ENCODE data around the gene FREM1.
"Not testable (repeated sequence)": the region's sequence is repeated elsewhere in the genome, so short reads cannot be mapped to it uniquely, and the experiment has no call there.

The FREM1 gene

GRCh38 chr9:14909961-14910805 is at the start of gene FREM1:
Gene FREM1, minus strand, starts transcription at chr9:14910428. Its CDS starts 41,451 bp downstream, at chr9:14868977.
- no peak for DNase-seq (ENCODE audit: low spot score)

- no peak for DNase-seq (ENCODE audit: low spot score)
Measured at GRCh38 chr9:14958989-14959388, 48.8 kb upstream of the FREM1 start.

- DNase-seq (ENCODE audit: low spot score), result no peak
Measured at GRCh38 chr9:14957109-14957508, 46.9 kb upstream of the FREM1 start.

- no peak for DNase-seq (ENCODE audit: low spot score)
Measured at GRCh38 chr9:14956208-14956607, 46.0 kb upstream of the FREM1 start.

DNA sequence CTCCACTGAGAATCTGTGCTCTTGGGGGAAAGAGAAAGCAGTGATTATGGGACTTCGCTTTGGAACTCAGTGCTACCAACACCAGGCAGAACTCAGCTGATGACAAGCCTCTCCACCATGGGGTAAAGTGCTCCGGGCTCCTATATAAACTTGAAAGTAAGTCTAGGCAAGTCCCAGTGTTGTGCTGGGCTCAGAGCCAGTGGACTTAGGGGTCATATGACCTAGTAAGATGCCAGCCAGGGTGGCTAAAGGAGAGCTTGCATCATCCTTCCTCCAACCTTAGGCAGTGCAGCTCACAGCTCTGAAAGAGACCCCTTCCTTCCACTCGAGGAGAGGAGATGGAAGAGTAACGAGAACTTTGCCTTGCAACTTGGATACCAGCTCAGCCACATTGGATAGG is 35.1 kb upstream of the FREM1 start:
- no peak for DNase-seq (ENCODE audit: low spot score)

DNA sequence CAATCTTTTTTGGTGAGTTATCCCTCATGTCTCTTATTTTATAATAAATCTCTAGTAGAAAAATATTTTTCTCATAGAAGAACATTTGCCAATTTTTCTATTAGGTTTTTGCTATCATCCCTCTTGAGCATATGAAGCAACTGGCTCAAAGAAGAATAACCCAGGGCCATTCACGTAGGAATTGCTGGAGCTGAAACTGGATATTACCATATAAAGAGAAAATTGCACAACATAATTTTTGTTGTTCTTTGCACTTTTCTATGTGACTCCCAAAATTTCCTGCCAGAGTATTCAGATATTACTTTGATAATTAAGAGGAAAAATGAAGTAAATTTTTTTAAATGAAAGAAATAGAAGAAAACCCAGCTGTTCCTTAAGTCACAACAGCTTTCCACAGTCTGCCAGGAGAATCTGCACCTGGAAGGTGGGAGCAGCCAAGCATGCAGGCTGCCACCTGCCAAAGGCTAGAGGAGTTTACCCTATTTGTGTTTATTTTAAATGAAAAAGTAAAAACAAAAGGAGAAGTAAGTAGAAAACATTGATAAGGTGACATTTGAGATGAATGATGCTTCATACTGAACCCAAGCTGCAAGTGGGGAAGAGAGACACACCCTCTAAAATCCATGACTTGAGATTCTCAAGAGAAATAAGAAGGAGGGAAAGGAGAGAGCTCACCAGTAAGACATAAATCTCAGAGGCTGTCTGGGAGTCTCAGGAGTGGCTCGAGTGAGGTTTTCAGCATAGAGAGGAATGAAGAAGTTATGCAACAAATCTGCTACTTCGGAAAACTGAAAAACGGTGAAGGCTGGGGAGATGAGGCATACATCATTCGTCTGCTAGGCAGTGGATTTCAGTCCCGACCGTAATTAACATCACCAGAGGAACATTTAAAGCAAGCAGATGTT is 31.5 kb upstream of the FREM1 start:
- DNase-seq (ENCODE audit: low spot score), result no peak

GRCh38 chr9:14939378-14939777 is 29.1 kb upstream of the FREM1 start:
- DNase-seq (ENCODE audit: low spot score), result no peak

GRCh38 chr9:14937216-14937615 is 27.0 kb upstream of the FREM1 start:
- DNase-seq (ENCODE audit: low spot score), result no peak

DNA sequence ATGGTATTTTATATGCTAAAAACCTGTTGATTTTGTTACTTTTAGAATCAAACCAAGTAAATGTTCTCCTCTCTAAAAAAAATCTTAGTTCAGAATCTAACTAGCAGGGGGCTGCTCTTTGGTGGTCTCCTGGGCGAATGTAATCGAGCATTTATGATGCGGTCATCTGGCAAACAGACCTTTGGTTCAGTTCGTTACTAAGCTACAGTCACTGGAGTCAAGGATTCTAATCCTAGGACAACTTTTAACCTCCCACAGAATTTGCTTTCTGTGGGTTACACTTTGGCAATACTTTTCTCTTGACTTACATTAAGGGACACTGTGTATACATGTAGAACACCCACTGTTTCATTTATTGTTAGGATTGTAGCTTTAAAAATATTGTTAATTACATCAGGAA is 26.3 kb upstream of the FREM1 start:
- DNase-seq (ENCODE audit: low spot score), result no peak

- DNase-seq (ENCODE audit: low spot score), result no peak
Measured at GRCh38 chr9:14935964-14936363, 25.7 kb upstream of the FREM1 start.

DNA sequence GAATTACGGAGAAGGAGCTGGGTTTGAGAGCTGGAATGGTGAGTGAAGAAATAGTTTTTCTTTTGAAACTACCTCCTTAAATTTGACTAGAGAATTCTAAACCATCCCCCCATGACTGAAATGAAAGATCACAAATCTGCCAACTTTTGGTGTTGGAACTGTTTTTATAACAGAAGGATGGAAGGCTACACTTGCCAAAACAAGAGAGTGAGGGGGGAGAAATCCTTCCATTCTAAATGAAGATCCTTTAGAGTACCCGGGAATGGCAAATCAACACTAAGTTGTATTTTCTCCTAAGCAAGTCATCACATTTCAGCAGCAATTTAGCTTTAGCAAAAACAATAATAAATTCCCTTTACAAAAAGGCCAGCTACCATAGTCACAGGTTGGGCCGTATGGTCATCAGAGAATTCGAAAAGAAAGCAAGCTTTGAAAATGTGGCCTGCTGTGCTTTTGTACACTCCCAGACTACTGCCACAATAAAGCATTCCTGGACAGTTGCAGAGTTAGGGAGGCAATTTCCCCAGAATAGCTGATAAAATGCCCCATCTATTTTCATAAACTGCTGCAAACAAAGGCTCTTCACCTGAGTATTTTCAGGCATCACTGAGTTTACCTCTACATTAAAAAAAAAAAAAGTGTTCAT is 25.0 kb upstream of the FREM1 start:
- DNase-seq (ENCODE audit: low spot score), result no peak

DNA sequence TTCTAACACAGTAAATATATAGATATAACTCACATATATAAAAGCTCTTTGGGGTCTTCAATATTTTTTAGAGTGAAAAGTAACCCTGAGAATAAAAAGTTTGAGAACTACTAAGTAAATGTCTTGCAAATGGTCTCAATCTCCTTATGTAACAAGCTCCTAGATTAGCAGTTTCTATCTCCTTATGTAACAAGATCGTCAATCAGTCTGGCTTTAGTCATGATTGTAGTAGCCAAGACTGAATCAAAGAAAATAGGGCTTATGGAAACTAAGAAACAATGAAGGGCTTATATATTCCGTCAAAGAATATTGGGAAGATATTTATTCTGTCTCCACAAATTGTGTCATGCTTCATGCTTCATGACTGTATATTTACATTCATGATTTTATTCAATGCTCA is 22.4 kb upstream of the FREM1 start:
- no peak for DNase-seq (ENCODE audit: low spot score)

- DNase-seq (ENCODE audit: low spot score), result no peak
Measured at GRCh38 chr9:14932231-14932630, 22.0 kb upstream of the FREM1 start.

- no peak for DNase-seq (ENCODE audit: low spot score)
Measured at GRCh38 chr9:14926941-14927624, 16.9 kb upstream of the FREM1 start.

DNA sequence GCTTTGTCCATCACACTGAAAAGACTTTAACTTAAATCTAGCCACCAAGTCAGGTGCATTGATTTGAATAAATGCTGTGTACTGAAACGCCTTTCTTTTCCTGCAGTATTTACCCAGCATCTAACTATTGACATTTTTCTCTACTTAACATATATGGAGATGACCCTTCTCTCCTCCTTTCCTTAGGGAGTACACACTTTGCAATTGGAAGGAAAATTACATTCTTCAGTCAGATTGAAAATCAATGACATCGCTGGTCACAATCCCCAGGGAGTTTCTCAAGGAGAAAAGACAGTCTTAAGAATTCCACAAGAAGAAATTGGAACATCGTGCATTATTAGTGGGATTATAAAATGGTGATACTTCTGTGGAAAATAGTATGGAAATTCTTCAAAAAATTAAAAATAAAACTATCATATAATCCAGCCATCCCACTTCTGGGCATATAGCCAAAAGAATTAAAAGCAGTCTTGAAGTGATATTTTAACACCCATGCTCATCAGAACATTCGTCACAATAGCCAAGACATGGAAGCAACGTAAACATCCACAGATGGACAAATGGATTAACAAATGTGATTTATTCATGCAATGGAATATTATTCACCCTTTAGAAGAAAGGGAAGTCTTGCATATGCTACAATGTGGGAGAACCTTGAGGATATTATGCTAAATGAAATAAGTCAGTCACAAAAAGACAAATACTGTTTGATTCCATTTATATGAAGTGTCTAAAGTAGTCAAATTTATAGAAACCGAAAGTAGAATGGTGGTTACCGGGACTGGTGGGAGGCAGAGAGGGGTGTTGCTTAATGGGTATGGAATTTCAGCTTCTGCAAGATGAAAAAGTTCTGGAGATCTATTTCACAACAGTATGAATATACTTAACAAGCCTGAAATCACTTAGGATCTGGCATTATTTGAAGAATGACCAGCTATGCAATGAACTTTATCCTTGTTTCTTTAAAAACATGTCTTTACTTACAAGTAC is 14.3 kb upstream of the FREM1 start:
- no peak for DNase-seq (ENCODE audit: low spot score)

GRCh38 chr9:14923701-14924100 is 13.5 kb upstream of the FREM1 start:
- no peak for DNase-seq (ENCODE audit: low spot score)

GRCh38 chr9:14920805-14921204 is 10.6 kb upstream of the FREM1 start:
- not testable (repeated sequence) for DNase-seq (ENCODE audit: low spot score)

- no peak for DNase-seq (ENCODE audit: low spot score)
Measured at GRCh38 chr9:14913366-14913765, 3.1 kb upstream of the FREM1 start.

GRCh38 chr9:14912859-14913258 is 2.6 kb upstream of the FREM1 start:
- no peak for DNase-seq (ENCODE audit: low spot score)

DNA sequence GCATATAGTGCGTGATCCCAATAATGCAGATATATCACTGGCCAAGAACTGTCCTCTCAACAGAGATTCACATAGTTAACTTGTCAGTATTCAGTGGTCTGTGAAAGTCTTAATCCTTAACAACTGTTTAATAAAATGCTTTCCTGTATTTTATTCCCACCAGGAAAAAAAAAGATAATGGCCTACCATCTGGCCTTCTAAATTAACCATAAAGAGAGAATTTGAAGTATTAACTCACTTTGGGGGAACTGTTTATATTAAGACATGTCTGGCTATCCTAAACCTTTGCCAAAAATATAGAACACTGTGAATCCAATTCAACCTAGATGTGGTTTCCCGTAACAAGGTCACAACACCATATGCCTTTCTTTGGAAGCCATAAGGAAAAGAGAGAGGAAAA is 818 bp upstream of the FREM1 start:
- DNase-seq (ENCODE audit: low spot score), result no peak

DNA sequence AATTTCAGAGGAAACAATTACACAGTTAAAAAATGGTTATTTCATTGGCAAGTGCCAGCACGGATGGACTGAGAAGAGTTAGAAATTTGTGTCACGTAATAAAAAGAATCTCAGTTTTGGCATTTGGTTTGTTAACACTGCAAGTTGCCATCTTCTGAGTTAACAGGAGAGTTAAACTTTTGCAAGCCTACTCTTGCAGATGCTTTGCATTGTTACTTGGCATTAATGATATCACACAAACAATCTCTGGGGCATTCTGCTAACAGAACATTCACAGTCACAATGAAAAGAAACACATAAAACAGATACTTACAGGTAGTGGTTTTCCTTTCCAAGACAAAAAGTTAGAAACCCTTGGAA is 647 bp downstream of the FREM1 start:
- DNase-seq (ENCODE audit: low spot score), result no peak
